Hepatocyte (in vitro differentiated cells): Measurements from ENCODE around the gene CDK11B. TPM values are rescaled to one million over a fixed set of nuclear protein-coding genes. Genes with fewer than 3 reads are reported as not detected.
A peak's percentile ranks its signal among the peaks of the same experiment; 100 is the strongest.

Experiments used
- DNase-seq: peaks from one replicate; pipeline ENCODE4 v3.0.0-alpha.2; 2016; ENCODE audit warnings: low spot score
- H2AFZ ChIP-seq: fragments of 200-600 bp; sonication (generic); 2 replicates; pipeline ENCODE4 v1.6.0; 2016; ENCODE audit warnings: antibody characterized with exemption, mild to moderate bottlenecking
- H3K27ac ChIP-seq: fragments of 200-600 bp; sonication (generic); 2 replicates; pipeline ENCODE4 v1.5.1; 2016; ENCODE audit warnings: mild to moderate bottlenecking
- H3K27me3 ChIP-seq: fragments of 200-600 bp; sonication (generic); 2 replicates; pipeline ENCODE4 v1.6.1; 2016
- H3K36me3 ChIP-seq: fragments of 200-600 bp; sonication (generic); replicated peaks from 2 replicates; pipeline ENCODE4 v1.5.1; 2016; ENCODE audit warnings: low read depth; ENCODE audit not compliant: insufficient read depth
- H3K4me1 ChIP-seq: fragments of 200-600 bp; sonication (generic); 2 replicates; pipeline ENCODE4 v1.5.1; 2016; ENCODE audit warnings: mild to moderate bottlenecking, moderate library complexity; ENCODE audit not compliant: insufficient read depth
- H3K4me2 ChIP-seq: fragments of 200-600 bp; sonication (generic); 2 replicates; pipeline ENCODE4 v1.6.0; 2016
- H3K4me3 ChIP-seq: fragments of 200-600 bp; sonication (generic); 2 replicates; pipeline ENCODE4 v1.5.1; 2016; ENCODE audit warnings: mild to moderate bottlenecking
- H3K79me2 ChIP-seq: fragments of 200-600 bp; sonication (generic); 2 replicates; pipeline ENCODE4 v1.6.0; 2017; ENCODE audit warnings: mild to moderate bottlenecking
- H3K9me2 ChIP-seq: fragments of 200-600 bp; sonication (generic); replicated peaks from 2 replicates; pipeline ENCODE4 v1.6.0; 2017; ENCODE audit warnings: mild to moderate bottlenecking; ENCODE audit not compliant: insufficient read depth
- H3K9me3 ChIP-seq: fragments of 200-600 bp; sonication (generic); 2 replicates; pipeline ENCODE4 v1.5.1; 2016; ENCODE audit warnings: low read depth, mild to moderate bottlenecking
- H4K20me1 ChIP-seq: fragments of 200-600 bp; sonication (generic); 2 replicates; pipeline ENCODE4 v1.6.0; 2016; ENCODE audit warnings: mild to moderate bottlenecking; ENCODE audit not compliant: insufficient read depth, poor library complexity, severe bottlenecking
- CTCF ChIP-seq: fragments of 200-600 bp; sonication (generic); IDR thresholded peaks from 2 replicates; pipeline ENCODE4 v1.5.1; 2016; ENCODE audit warnings: antibody characterized with exemption, mild to moderate bottlenecking; ENCODE audit not compliant: poor library complexity
- EZH2 ChIP-seq: fragments of 200-600 bp; sonication (generic); IDR thresholded peaks from 2 replicates; pipeline ENCODE4 v1.6.1; 2016; ENCODE audit warnings: antibody characterized with exemption, mild to moderate bottlenecking, borderline replicate concordance
- EZH2phosphoT487 ChIP-seq: fragments of 200-600 bp; sonication (generic); IDR thresholded peaks from one replicate; pipeline ENCODE4 v1.6.1; 2018; ENCODE audit warnings: antibody characterized with exemption, mild to moderate bottlenecking, low read depth, moderate library complexity; ENCODE audit not compliant: unreplicated experiment, severe bottlenecking
- WGBS: methylation state at CpG from one replicate; pipeline ENCODE4 v1.1.6; 2016; ENCODE audit warnings: low lambda C conversion rate; ENCODE audit errors: missing lambda C conversion rate; 5-methylcytosine and 5-hydroxymethylcytosine counted together
- polyA plus RNA-seq: library from polyadenylated mRNA; unstranded; fragments of >200 nt; fragmentation: Nextera tagmentation; extraction: Ambion mirVana; gene quantifications from 2 replicates; pipeline ENCODE4 v1.2.1, GENCODE V29; 2016
- total RNA-seq: library from RNA; depleted of rRNA; stranded (reverse); fragments of >200 nt; gene quantifications from 2 replicates; pipeline ENCODE4 v1.2.3, GENCODE V29; 2014

Gene CDK11B
- total and polyA plus RNA-seq, 2 experiments from 2014 or later: 7.5 to 15.3 TPM

- Histone ChIP-seq H3K79me2 (no peaks in the 10 kb centered on the region), H3K4me3 (no peak overlapping the region), H3K9me2 (no peaks in the 10 kb centered on the region), H3K9me3 (no peaks in the 10 kb centered on the region), H3K4me1 (peaks cover 3% of the 10 kb centered on the region), H3K4me2 (no peak overlapping the region), H3K36me3 (no peaks in the 10 kb centered on the region), H4K20me1 (no peaks in the 10 kb centered on the region), H2AFZ (no peak overlapping the region), H3K27ac (no peak overlapping the region), H3K27me3 (peaks cover 72% of the 10 kb centered on the region)
- TF ChIP-seq EZH2phosphoT487 (no peak), CTCF (no peak), EZH2 (no peak)
- 89% methylated on average over 13 of the region's 13 CpGs for WGBS
- DNase-seq: no peak
Measured at GRCh38 chr1:1598720-1599029, 60.1 kb downstream of the CDK11B start.

- Histone ChIP-seq H3K27ac (no peak overlapping the region), H3K79me2 (no peaks in the 10 kb centered on the region), H3K9me2 (no peaks in the 10 kb centered on the region), H3K4me2 (no peak overlapping the region), H3K27me3 (peaks cover 67% of the 10 kb centered on the region), H3K36me3 (no peaks in the 10 kb centered on the region), H3K4me3 (no peak overlapping the region), H3K4me1 (peaks cover 3% of the 10 kb centered on the region), H2AFZ (no peak overlapping the region), H4K20me1 (no peaks in the 10 kb centered on the region), H3K9me3 (no peaks in the 10 kb centered on the region)
- 93% methylated on average over 26 of the region's 28 CpGs for WGBS
- TF ChIP-seq EZH2 (no peak), EZH2phosphoT487 (no peak), CTCF (no peak)
- DNase-seq: no peak
Measured at GRCh38 chr1:1598051-1598719, 60.6 kb downstream of the CDK11B start.

- no peaks in the 10 kb centered on the region for H3K36me3 ChIP-seq
- H3K9me3 ChIP-seq: no peaks in the 10 kb centered on the region
- peaks cover 3% of the 10 kb centered on the region for H3K4me1 ChIP-seq
- H3K27me3 ChIP-seq: peaks cover 61% of the 10 kb centered on the region
- no peaks in the 10 kb centered on the region for H3K9me2 ChIP-seq
- H3K27ac ChIP-seq: no peak overlapping the region
- peak; percentile 36 for DNase-seq
- TF ChIP-seq EZH2 (no peak), CTCF (peak; percentile 17), EZH2phosphoT487 (no peak)
- WGBS: 30% methylated on average over 12 of the region's 16 CpGs
- no peak overlapping the region for H2AFZ ChIP-seq
- H3K4me3 ChIP-seq: no peak overlapping the region
- no peak overlapping the region for H3K4me2 ChIP-seq
- H3K79me2 ChIP-seq: no peaks in the 10 kb centered on the region
- H4K20me1 ChIP-seq: no peaks in the 10 kb centered on the region
Measured at GRCh38 chr1:1597275-1597930, 61.4 kb downstream of the CDK11B start.
